Glutamatergic neuron (in vitro differentiated cells): Measurements from ENCODE around the gene PSMD9. TPM values are rescaled to one million over a fixed set of nuclear protein-coding genes. Genes with fewer than 3 reads are reported as not detected.

ENCODE experiments used
- DNase-seq: peaks from one replicate; pipeline ENCODE4 v3.0.0; 2022
- H3K27ac Mint-ChIP-seq: one replicate; pipeline ENCODE4 v1.8.0; 2020; ENCODE audit warnings: mild to moderate bottlenecking, mixed read lengths, inconsistent platforms; ENCODE audit not compliant: unreplicated experiment
- H3K27me3 Mint-ChIP-seq: one replicate; pipeline ENCODE4 v1.8.0; 2020; ENCODE audit warnings: mild to moderate bottlenecking, moderate library complexity, mixed read lengths, inconsistent platforms; ENCODE audit not compliant: unreplicated experiment
- H3K36me3 Mint-ChIP-seq: one replicate; pipeline ENCODE4 v1.8.0; 2020; ENCODE audit warnings: mild to moderate bottlenecking, mixed read lengths, inconsistent platforms; ENCODE audit not compliant: unreplicated experiment
- H3K4me1 Mint-ChIP-seq: one replicate; pipeline ENCODE4 v1.8.0; 2020; ENCODE audit warnings: mild to moderate bottlenecking, low read depth, mixed read lengths, inconsistent platforms; ENCODE audit not compliant: unreplicated experiment
- H3K4me3 Mint-ChIP-seq: one replicate; pipeline ENCODE4 v1.8.0; 2020; ENCODE audit warnings: mild to moderate bottlenecking, mixed read lengths, inconsistent platforms; ENCODE audit not compliant: unreplicated experiment
- H3K9me3 Mint-ChIP-seq: one replicate; pipeline ENCODE4 v1.8.0; 2020; ENCODE audit warnings: mild to moderate bottlenecking, moderate library complexity, mixed read lengths, inconsistent platforms; ENCODE audit not compliant: unreplicated experiment
- total RNA-seq: library from RNA; stranded (reverse); fragmentation: NEBNext Ultra II Directional; extraction: Animal tissue kit (Norgen Biotek cat#: 25700); gene quantifications from one replicate; pipeline ENCODE4 v1.2.1, GENCODE V29; 2021; ENCODE audit not compliant: unreplicated experiment
- TF ChIP-seq, protein P1 (sequence below): fragments of 200-600 bp; sonication (generic); IDR thresholded peaks from one replicate; pipeline ENCODE4 v1.5.0; 2021; ENCODE audit not compliant: partially characterized antibody, unreplicated experiment

The PSMD9 gene
- total RNA-seq, 1 donor from 2014 or later = 53.2 TPM

DNA sequence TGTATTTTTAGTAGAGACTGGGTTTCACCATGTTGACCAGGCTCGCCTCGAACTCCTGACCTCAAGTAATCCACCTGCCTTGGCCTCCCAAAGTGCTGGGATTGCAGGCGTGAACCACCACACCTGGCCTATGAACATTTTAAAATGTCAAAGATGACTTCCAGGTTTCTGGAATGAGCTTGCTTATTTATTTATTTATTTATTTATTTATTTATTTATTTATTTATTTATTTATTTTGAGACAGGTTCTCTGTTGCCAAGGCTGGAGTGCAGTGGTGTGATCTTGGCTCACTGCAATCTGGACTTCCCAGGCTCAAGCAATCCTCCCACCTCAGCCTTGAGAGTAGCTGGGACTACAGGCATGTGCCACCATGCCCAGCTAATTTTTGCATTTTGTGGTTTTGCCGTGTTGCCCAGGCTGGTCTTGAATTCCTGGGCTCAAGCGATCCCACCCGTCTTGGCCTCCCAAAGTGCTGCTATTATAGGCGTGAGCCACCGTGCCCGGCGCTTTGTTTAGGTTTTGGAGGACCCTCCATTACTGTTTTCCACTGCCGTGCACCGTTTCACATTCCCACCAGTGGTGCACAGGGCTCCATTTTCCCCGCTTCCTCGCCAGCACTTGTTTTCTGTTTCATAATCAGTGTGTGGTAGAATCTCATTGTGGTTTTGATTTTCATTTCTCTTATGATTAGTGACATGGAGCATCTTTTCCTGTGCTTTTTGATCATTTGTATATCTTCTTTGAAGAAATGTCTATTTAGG lies 23.4 kb downstream of the PSMD9 start:
- peaks cover 6% of the 10 kb centered on the region for H3K27me3 Mint-ChIP-seq
- peaks cover 10% of the 10 kb centered on the region for H3K36me3 Mint-ChIP-seq
- no peak overlapping the region for H3K27ac Mint-ChIP-seq
- H3K9me3 Mint-ChIP-seq = no peaks in the 10 kb centered on the region
- H3K4me1 Mint-ChIP-seq = peaks cover 11% of the 10 kb centered on the region
- TF ChIP-seq, protein P1, sequence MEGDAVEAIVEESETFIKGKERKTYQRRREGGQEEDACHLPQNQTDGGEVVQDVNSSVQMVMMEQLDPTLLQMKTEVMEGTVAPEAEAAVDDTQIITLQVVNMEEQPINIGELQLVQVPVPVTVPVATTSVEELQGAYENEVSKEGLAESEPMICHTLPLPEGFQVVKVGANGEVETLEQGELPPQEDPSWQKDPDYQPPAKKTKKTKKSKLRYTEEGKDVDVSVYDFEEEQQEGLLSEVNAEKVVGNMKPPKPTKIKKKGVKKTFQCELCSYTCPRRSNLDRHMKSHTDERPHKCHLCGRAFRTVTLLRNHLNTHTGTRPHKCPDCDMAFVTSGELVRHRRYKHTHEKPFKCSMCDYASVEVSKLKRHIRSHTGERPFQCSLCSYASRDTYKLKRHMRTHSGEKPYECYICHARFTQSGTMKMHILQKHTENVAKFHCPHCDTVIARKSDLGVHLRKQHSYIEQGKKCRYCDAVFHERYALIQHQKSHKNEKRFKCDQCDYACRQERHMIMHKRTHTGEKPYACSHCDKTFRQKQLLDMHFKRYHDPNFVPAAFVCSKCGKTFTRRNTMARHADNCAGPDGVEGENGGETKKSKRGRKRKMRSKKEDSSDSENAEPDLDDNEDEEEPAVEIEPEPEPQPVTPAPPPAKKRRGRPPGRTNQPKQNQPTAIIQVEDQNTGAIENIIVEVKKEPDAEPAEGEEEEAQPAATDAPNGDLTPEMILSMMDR = no peak
- H3K4me3 Mint-ChIP-seq = no peak overlapping the region
- no peak for DNase-seq

- no peak overlapping the region for H3K4me3 Mint-ChIP-seq
- no peaks in the 10 kb centered on the region for H3K36me3 Mint-ChIP-seq
- TF ChIP-seq, protein P1 = no peak
- H3K27ac Mint-ChIP-seq = no peak overlapping the region
- H3K4me1 Mint-ChIP-seq = peaks cover 21% of the 10 kb centered on the region
- H3K9me3 Mint-ChIP-seq = peaks cover 3% of the 10 kb centered on the region
- peaks cover 11% of the 10 kb centered on the region for H3K27me3 Mint-ChIP-seq
- no peak for DNase-seq
These were observed 27.3 kb downstream of the PSMD9 start for GRCh38 chr12:121915841-121916321.

GRCh38 chr12:121916719-121917118 lies 28.1 kb downstream of the PSMD9 start:
- H3K4me3 Mint-ChIP-seq = no peak overlapping the region
- H3K27ac Mint-ChIP-seq = no peak overlapping the region
- TF ChIP-seq, protein P1 = peak; percentile 25
- H3K4me1 Mint-ChIP-seq = peaks cover 21% of the 10 kb centered on the region
- H3K9me3 Mint-ChIP-seq = peaks cover 3% of the 10 kb centered on the region
- peaks cover 11% of the 10 kb centered on the region for H3K27me3 Mint-ChIP-seq
- peak; percentile 57 for DNase-seq
- H3K36me3 Mint-ChIP-seq = no peaks in the 10 kb centered on the region

- Mint-ChIP-seq H3K27me3 (peaks cover 11% of the 10 kb centered on the region), H3K4me3 (peak within 1 kb of the TSS; percentile 82), H3K4me1 (peaks cover 21% of the 10 kb centered on the region), H3K9me3 (peaks cover 3% of the 10 kb centered on the region), H3K27ac (peak within 1 kb of the TSS; percentile 34), H3K36me3 (no peaks in the 10 kb centered on the region)
- peak; percentile 98 for DNase-seq
- TF ChIP-seq, protein P1 = peak; percentile 75
These were observed 29.5 kb downstream of the PSMD9 start, which contains the start of gene CFAP251 for GRCh38 chr12:121917950-121918678. TSS of gene CFAP251 (plus strand) at chr12:121918592. CDS start at chr12:121921306, 2,714 bp downstream.
